ENCODE data around the gene SUPT3H. TPM values are rescaled to one million over a fixed set of nuclear protein-coding genes. Genes with fewer than 3 reads are reported as not detected.
"Not testable (repeated sequence)": the region's sequence is repeated elsewhere in the genome, so short reads cannot be mapped to it uniquely, and the experiment has no call there.

SUPT3H gene
- total RNA-seq, 1 experiment from 2014 or later: 12.7 TPM

GRCh38 chr6:45047573-45047972, 330.2 kb downstream of the SUPT3H start:
- Mint-ChIP-seq H3K27ac (ENCODE audit: low read depth, unreplicated experiment) (no peak overlapping the region), H3K27me3 (ENCODE audit: insufficient read depth, unreplicated experiment) (no peaks in the 10 kb centered on the region)

DNA sequence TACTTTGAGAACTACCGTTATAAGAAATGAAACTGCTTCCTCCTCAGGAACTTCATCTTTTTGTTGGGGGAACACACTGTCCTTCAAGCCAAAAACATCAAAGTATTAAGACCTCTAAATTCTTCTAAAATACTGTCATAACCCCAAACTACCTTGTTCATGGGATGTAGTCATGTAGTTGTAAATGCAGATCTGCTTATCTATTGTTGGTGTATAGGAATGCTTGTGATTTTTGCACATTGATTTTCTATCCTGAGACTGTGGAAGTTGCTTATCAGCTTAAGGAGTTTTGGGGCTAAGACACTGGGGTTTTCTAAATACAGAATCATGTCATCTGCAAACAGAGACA, 332.5 kb downstream of the SUPT3H start:
- TF ChIP-seq, protein P1, sequence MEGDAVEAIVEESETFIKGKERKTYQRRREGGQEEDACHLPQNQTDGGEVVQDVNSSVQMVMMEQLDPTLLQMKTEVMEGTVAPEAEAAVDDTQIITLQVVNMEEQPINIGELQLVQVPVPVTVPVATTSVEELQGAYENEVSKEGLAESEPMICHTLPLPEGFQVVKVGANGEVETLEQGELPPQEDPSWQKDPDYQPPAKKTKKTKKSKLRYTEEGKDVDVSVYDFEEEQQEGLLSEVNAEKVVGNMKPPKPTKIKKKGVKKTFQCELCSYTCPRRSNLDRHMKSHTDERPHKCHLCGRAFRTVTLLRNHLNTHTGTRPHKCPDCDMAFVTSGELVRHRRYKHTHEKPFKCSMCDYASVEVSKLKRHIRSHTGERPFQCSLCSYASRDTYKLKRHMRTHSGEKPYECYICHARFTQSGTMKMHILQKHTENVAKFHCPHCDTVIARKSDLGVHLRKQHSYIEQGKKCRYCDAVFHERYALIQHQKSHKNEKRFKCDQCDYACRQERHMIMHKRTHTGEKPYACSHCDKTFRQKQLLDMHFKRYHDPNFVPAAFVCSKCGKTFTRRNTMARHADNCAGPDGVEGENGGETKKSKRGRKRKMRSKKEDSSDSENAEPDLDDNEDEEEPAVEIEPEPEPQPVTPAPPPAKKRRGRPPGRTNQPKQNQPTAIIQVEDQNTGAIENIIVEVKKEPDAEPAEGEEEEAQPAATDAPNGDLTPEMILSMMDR (IDR thresholded peaks at IDR 0.05; ENCODE audit: unreplicated experiment): no peak
- H3K36me3 Mint-ChIP-seq (ENCODE audit: insufficient read depth, unreplicated experiment): no peaks in the 10 kb centered on the region
- no peak overlapping the region for H3K4me3 Mint-ChIP-seq (ENCODE audit: unreplicated experiment)
- H3K27me3 Mint-ChIP-seq (ENCODE audit: insufficient read depth, unreplicated experiment): no peaks in the 10 kb centered on the region
- H3K27ac Mint-ChIP-seq (ENCODE audit: low read depth, unreplicated experiment): no peak overlapping the region
- BruUV-seq (replicated peaks): no TSS peak
- ChIA-PET POLR2A (no interaction called here), CTCF (no interaction called here)
- intact Hi-C loops (cut with micrococcal nuclease): no loop called here
- DNase-seq (ENCODE audit: unreplicated experiment): no peak
- H3K9me3 Mint-ChIP-seq (ENCODE audit: unreplicated experiment): no peaks in the 10 kb centered on the region
- H3K4me1 Mint-ChIP-seq (ENCODE audit: insufficient read depth, unreplicated experiment): no peaks in the 10 kb centered on the region

More at GRCh38 chr6:45047573-45047972, 330.2 kb downstream of the SUPT3H start:
- no TSS peak for BruUV-seq (replicated peaks)
- intact Hi-C loops (cut with micrococcal nuclease): no loop called here
- peaks cover 5% of the 10 kb centered on the region for H3K4me1 Mint-ChIP-seq (ENCODE audit: insufficient read depth, unreplicated experiment)
- no peaks in the 10 kb centered on the region for H3K9me3 Mint-ChIP-seq (ENCODE audit: unreplicated experiment)
- H3K36me3 Mint-ChIP-seq (ENCODE audit: insufficient read depth, unreplicated experiment): no peaks in the 10 kb centered on the region
- POLR2A ChIA-PET: no interaction called here
- DNase-seq (ENCODE audit: unreplicated experiment): no peak
- TF ChIP-seq, protein P1 (IDR thresholded peaks at IDR 0.05; ENCODE audit: unreplicated experiment): no peak
- CTCF ChIA-PET: no interaction called here
- H3K4me3 Mint-ChIP-seq (ENCODE audit: unreplicated experiment): no peak overlapping the region

DNA sequence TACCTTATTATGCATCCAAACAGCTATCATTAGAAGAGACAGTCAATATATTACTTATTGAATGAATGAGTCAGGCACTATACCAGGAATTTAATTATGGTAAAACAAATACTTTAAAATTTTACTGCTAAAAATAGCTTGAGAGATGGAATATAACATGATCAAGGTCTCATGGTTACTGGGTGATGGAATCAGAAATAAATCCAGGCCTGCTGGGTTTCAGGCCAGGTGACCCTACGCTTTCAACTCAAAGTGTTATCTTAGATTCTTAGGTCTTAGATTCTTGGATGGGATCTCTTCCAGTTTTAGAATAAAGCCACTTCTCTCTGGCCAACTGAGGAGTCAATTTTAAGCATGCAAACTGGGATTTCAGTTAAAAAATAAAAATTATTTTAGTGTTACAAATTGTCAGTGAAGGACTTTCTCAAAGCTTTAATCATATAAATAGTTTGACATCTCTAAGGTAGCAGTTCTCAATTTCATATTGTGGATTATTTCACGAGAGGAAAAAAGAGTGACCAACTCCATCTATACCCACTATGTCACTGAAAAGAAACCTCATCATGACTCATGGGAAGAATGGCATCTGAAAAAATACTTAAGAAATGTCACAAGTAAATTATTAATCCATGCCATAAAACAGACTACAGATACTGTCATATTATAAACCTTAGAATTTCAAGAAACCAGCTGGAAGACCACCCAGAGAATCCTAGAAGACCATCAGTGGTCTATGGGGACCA, 333.1 kb downstream of the SUPT3H start:
- BruUV-seq (replicated peaks): no TSS peak
- Mint-ChIP-seq H3K4me3 (ENCODE audit: unreplicated experiment) (no peak overlapping the region), H3K27me3 (ENCODE audit: insufficient read depth, unreplicated experiment) (no peaks in the 10 kb centered on the region), H3K9me3 (ENCODE audit: unreplicated experiment) (no peaks in the 10 kb centered on the region), H3K36me3 (ENCODE audit: insufficient read depth, unreplicated experiment) (no peaks in the 10 kb centered on the region), H3K4me1 (ENCODE audit: insufficient read depth, unreplicated experiment) (no peaks in the 10 kb centered on the region), H3K27ac (ENCODE audit: low read depth, unreplicated experiment) (no peak overlapping the region)
- TF ChIP-seq, protein P1 (IDR thresholded peaks at IDR 0.05; ENCODE audit: unreplicated experiment): no peak
- POLR2A ChIA-PET: no interaction called here
- CTCF ChIA-PET: no interaction called here
- no peak for DNase-seq (ENCODE audit: unreplicated experiment)
- intact Hi-C loops (cut with micrococcal nuclease): no loop called here

DNA sequence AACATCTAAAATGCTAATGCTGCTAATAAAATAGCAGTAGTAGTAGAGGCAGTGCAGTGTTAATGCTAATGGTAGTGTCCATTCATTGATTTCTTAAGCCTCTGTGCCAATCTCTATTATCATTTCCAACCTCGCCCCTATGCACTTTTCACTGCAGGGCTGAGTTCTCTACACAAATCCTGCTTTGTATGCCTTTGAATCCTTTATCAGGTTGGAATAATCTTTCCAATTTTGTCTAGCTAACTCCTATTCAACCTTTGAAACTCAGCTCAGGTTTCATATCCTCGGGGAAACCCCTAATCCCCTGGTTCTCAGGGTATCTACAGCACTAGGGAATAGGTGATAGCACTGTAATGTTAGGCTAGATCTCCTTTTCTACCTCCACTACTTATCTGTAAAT, 333.6 kb downstream of the SUPT3H start:
- Mint-ChIP-seq H3K9me3 (ENCODE audit: unreplicated experiment) (no peaks in the 10 kb centered on the region), H3K4me1 (ENCODE audit: insufficient read depth, unreplicated experiment) (no peaks in the 10 kb centered on the region), H3K27me3 (ENCODE audit: insufficient read depth, unreplicated experiment) (no peaks in the 10 kb centered on the region), H3K36me3 (ENCODE audit: insufficient read depth, unreplicated experiment) (no peaks in the 10 kb centered on the region), H3K27ac (ENCODE audit: low read depth, unreplicated experiment) (no peak overlapping the region), H3K4me3 (ENCODE audit: unreplicated experiment) (no peak overlapping the region)
- TF ChIP-seq, protein P1 (IDR thresholded peaks at IDR 0.05; ENCODE audit: unreplicated experiment): no peak
- no TSS peak for BruUV-seq (replicated peaks)
- CTCF ChIA-PET: interaction anchor here (1.0 kb wide), 1 partner anchor 18 kb away, joined by 3 read pairs; no protein-coding TSS in a partner anchor
- intact Hi-C loops (cut with micrococcal nuclease): no loop called here
- no peak for DNase-seq (ENCODE audit: unreplicated experiment)
- POLR2A ChIA-PET: no interaction called here

- H3K4me1 Mint-ChIP-seq (ENCODE audit: insufficient read depth, unreplicated experiment); BruUV-seq (replicated peaks); POLR2A ChIA-PET; CTCF ChIA-PET; H3K4me3 Mint-ChIP-seq (ENCODE audit: unreplicated experiment); H3K9me3 Mint-ChIP-seq (ENCODE audit: unreplicated experiment); intact Hi-C loops (cut with micrococcal nuclease); DNase-seq (ENCODE audit: unreplicated experiment); H3K27ac Mint-ChIP-seq (ENCODE audit: low read depth, unreplicated experiment); H3K36me3 Mint-ChIP-seq (ENCODE audit: insufficient read depth, unreplicated experiment); H3K27me3 Mint-ChIP-seq (ENCODE audit: insufficient read depth, unreplicated experiment): not testable (repeated sequence)
These were observed 335.1 kb downstream of the SUPT3H start for GRCh38 chr6:45042673-45043072.

Measured in MCF 10A (cell line).